Colon (tissue), 2 donors: ENCODE results near the gene SUCLG2.
"Not testable (repeated sequence)": the region's sequence is repeated elsewhere in the genome, so short reads cannot be mapped to it uniquely, and the experiment has no call there.

Source experiments
- FAIRE-seq: peaks from 2 replicates; lab custom pipeline; 2012; peaks lifted over from hg19 to GRCh38; lab: Jason Lieb, UNC
- donor health status: control.
- donor health status: control.

Gene SUCLG2

DNA sequence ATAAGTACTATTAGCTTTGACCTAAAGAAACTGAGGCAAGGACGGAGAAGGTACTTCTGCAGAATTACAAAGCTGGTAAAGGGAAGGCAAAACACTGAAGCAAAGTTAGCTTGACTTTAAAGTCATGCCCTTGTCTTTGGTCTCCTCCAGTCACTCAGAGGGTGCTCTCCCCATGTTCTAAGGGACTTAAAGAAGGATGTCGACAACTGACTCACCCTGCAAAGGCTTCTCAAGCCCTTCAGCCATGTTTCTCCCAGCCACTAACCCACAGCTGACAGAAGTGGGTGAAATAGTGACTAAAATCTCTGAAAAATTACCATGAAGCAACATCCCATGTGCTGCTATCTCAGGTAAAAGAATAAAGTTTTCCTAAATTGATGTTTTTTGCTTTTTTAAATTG, 46.4 kb downstream of the SUCLG2 start:
- FAIRE-seq: no peak

DNA sequence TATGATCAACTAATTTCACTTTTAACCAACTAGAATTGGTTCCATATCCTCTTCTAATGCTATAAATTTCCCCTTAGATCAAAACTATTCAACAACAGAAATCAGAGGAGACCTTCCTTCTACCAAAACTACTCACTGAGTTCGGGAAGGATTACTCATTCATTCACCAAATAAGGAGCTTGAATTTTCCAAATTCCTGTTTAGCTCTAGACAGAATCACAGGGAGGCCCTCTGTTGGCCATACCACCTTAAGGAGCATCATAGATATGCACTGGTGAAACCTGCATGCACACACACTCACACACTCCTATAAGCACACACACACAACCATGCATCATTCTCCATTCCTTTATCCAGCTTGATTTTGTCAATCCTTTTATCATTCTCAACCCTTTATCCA, 49.0 kb downstream of the SUCLG2 start:
- FAIRE-seq: no peak

DNA sequence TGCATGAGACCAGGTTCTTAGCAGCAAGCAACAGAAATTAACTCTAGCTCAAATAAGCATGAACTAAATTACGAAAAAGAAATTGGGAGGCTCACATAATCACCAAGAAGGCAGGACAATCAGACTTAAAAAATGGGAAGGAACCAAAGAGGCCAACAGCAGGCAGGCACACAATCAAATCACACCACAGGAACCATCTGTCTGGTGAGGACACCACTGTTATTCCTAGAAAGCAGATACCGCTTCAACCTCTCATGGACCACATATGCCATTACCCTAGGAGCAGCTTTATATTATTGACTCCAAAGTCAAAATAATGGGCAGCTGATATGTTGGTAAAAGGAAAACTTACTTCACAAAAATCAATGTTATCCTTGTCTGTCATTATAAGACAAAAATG, 51.6 kb downstream of the SUCLG2 start:
- no peak for FAIRE-seq

DNA sequence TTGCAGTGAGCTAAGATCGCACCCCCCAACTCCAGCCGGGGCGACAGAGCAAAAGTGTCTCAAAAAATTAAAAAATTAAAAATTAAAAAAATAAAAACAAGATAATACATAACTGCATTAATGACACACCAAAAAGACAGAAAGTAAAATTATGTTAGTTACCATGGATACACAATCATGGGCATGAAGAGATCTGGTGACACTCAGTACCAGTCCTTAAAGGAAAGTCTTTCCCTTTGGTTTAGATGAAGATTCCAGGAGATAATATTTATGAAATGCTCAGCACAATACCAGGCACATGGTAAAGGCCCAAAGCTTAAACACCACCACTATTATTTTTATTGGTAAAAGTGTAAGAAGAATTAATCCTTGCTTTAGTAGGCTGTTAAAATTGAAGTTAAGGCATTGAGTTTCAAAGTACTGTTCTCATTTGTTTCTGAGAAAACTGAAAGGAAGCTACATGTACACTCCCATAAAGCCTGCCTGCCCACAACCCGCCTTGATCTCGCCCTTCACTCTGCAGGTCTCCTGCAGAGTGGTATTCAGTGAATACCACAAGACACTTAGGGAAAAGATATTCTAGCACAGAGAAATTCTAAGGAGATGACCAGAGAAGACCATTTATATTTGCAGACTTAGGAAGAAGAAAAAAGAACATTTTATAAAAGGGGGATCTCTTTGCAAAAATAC, 52.3 kb downstream of the SUCLG2 start:
- FAIRE-seq: no peak

DNA sequence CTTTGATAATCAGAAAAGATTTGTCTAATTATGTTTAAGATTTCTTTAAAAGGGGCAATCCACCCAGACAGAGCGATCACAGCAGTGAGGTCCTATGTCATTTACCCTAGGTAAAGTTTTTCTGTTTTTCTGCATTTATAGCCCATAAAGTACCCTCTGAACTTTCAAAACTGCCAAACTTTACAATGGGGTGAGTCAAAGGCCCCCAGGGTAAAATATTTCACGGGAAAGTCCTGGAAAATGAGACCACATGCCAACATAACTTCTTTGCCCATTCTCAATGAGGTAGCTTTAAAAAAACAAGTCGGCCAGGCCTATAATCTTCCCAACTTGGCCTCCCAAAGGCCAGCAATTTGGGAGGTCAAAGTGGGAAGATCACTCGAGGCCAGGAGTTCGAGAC, 53.0 kb downstream of the SUCLG2 start:
- FAIRE-seq: no peak

DNA sequence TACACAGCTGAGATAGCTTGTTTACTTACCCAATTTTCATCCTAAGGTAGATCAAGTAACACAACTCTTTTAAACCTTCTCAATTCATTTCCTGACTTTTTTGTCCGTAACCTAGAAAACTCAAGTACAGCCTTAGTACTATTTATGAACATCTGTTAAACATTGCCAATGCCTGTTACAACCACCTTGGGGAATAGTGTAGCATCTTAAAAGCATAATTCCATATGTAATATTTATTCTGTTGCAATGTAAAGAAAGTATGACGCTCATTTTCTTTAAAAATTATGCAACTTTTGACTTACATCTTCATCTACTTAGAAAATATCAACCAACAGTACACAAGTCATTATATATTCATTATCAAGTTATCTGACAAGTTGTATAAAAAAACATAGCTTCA, 54.6 kb downstream of the SUCLG2 start:
- no peak for FAIRE-seq

DNA sequence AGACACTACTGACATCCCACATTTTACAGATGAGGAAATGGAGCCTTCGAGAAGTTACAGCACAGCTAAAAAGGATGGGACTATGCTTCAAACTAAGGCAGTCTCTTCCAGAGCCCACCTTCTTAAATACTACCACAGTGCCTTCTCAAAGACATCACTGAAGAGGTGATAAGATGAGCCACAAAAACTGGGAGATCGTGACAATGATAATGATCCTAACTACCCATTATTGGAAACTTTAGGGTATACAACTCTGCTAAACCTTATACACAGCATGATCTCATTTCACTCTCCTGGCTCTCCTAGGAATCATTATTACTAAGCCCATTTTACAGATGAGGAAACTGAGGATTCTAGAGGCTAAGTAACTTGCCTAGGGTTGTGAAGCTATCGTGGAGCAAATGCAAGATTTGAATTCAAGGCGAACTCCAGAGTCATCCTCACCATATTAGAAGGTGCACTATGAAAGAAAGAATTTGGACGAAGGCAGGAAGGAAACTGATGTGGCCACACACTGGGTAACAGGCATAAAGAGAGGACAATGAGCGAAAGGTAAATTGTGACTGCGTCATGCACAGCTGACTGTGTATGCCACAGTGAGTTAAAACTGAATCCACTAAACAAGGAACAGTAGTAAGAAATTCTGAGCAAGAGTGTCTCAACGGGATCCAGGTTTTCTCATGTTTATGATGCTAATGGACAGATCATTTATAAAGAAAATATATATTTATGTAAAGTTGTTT, 55.4 kb downstream of the SUCLG2 start:
- FAIRE-seq: no peak

DNA sequence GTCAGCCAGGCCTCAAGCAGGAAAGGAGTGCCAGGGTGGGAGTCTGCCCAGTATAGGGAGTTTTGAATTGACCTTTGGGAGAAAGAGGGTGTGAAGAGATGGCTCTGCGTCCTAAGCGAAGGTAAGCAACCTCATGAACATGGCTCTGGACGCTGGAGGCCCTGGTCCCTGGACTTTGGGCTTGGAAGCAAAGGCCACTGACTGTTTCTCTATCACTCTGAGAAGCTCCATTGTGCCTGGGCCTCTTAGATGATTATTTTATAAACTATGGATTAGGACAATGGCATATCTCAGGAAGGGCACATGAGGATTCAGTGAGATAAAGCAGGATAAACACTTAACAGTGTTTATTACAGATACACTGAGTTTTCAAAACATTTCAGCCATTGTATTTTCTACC, 59.0 kb downstream of the SUCLG2 start:
- no peak for FAIRE-seq

DNA sequence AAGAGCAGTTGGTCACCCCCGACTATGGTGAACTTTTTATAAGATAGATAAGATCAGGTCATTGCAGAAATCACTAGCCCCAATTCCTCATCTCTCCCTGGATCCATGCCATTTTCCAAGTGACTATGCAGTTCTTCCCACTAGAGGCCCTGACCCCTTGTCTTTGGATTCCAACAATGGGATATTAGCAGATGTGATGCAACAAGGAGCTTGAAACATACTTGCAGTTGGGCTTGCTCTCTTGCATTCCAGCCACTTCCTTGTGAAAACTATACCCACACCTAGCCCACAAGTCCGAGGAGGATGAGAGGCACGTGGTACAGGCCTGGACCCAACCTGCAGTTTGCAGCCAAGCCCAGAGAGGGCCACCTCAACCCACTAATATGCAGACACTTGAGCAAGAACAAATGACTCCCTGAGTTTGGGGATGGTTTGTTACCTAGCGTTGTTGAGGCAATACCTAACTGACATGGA, 60.6 kb downstream of the SUCLG2 start:
- FAIRE-seq: no peak

DNA sequence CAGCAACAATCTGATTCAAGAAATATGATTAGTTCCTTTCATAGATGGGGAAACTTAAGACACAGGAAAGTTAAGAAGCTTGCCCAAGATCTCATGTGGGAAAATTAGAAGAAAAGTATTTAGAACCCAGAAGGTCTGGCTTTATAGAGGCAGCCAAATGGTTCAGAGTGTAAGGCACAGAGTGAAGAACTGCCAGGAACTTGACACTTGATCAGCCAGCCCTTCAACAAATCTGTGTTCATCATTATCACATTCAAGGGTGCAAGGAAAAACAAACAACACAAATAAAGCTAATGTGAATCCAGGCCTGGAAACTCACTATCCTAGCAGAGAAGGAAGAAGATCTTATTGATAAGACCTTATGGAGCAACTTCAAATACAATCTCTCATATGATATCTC, 62.4 kb downstream of the SUCLG2 start:
- FAIRE-seq: no peak

DNA sequence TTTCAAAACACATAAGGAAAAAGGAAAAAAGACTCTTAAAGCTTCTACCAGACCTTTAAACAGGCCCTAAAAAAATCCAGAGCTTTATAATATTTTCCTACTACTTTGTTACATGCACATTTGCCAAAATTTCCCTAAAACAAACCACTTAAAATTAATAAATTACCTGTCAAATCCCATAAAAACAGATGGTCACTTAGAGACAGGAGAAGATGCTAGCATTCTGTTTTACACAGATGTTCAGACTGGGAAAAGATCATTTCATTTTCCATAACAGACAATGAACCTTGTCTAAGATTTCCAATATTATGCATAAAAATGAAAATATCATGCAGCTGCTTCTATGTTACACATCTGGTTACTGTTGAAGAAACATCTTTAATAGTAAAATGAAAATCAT, 66.6 kb downstream of the SUCLG2 start:
- no peak for FAIRE-seq

DNA sequence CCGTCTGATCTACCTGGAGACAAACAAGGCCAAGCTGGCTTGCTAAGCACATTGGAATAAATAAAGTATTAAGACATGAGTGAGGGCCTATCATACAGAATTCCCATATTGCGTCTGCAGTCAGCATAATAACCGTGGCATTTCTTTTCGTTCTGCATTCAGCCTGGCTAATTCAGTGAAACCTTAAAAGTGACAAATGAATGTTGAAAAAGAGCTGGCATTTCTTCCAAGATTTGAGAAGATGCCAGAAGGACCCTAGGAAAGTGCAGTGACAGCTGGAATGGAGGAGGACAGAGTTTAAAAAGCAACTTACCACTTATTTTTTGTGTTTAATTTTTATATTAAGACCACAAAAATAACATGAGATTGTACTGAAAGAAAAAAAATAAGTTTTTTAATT, 67.1 kb downstream of the SUCLG2 start:
- FAIRE-seq: no peak

DNA sequence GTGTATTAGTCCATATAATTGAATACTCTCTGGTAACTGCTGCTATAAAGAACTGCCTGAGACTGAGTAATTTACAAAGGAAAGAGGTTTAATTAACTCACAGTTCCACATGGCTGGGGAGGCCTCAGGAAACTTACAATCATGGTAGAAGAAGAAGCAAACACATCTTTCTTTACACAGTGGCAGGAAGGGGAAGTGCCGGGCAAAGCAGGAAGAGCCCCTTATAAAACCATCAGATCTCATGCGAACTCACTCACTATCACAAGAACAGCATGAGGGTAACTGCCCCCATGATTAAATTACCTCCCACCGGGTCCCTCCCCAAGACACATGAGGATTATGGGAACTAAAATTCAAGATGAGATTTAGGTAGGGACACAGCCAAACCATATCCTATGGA, 69.8 kb downstream of the SUCLG2 start:
- not testable (repeated sequence) for FAIRE-seq

DNA sequence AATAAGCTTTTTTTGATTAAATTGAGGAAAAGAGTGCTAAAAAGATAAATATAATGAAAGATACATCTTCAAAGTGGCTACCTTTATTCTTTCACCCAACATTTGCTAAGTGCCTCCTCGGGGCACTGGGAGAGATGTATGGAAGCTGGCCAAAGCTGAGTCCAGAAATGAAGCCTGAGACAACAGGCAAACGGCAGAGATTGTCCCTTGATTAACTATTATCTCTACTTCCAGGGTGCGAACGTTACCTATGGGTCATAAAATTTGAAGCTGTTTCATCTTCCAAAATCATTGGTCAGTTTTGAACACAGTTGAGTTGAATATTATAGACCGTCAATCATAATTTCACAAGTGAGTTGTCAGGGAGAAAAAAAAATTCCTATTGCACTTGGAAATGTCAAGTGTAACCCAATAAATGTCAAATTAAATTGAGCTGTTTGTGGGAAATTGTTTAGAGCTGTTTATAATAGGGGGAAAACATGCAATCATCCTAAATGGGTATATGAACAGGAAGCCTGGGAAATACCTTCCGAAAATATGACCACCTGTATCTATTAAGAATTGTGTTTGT, 73.9 kb downstream of the SUCLG2 start:
- no peak for FAIRE-seq

DNA sequence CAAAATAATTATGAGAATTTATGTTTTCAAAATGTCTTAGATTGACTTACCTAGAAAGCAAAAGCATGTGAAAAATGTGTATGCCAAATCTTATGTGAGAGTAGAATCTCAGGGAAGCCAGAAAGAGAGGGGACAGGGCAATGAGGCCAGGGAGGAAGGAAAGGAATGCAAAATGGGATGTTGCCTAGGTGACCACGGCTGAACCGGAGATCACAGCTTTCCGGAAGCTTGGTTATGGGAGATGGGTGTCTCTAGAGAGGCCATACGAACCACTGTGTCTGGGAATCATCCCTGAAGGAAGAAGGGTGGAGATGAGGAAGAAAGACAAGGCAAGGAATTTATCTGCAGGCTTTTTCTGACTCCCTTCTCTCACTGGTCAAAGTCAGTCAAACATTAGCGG, 76.0 kb downstream of the SUCLG2 start:
- FAIRE-seq: no peak

DNA sequence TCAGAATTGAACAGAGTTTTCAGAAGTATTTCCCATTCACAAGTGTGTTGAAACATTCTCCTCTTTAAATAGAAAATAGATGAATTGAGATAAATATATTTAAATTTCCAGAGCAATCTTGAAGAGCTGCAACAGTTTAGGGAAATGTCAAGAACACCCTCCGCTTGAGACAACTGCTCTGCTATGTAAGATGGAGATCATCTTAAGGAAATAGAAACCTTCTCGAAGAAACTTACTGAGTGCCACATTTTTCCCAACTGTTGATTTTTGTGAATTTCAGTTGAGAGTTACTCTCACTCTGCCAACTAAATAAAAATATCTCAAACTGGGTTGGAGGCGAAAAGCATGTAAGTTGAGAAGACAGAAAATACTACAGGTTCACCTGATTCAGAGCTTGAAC, 78.0 kb downstream of the SUCLG2 start:
- FAIRE-seq: no peak

DNA sequence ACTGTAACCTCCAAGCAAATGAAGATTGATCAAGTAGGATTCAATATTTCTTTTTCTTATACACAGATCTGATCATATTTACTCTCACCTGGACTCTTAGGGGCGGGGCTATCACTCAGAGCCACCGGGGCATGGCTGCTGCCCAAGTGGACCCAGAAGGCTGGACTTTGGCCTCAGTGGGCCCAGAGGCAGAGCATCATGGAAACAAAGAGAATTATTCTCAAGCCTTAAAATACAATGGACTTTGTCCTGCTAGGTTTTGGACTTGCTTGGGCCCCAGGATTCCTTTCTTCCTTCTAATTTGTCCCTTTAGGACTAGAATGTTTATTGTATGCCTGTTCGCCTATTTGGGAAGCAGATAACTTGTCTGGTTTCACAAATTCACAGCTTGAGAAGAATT, 85.1 kb downstream of the SUCLG2 start:
- no peak for FAIRE-seq

DNA sequence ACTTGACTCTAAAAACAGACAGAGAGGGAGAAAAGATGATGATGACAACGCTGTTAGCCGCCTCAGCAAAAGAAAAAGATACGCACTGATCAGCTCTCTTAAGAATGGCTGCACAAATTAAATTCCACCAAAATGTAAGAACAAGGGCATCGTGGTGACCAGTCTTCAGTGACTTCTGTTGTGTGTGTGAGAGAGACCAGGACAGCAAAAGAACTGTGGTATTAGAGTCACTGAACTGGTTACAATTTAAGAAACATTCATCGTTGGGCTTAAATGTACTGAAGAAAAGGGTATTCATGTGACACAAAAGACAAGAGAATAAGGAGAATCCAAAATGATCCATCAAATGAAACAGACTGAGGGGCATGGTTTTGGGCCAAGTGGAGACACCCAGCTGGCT, 86.5 kb downstream of the SUCLG2 start:
- FAIRE-seq: no peak

DNA sequence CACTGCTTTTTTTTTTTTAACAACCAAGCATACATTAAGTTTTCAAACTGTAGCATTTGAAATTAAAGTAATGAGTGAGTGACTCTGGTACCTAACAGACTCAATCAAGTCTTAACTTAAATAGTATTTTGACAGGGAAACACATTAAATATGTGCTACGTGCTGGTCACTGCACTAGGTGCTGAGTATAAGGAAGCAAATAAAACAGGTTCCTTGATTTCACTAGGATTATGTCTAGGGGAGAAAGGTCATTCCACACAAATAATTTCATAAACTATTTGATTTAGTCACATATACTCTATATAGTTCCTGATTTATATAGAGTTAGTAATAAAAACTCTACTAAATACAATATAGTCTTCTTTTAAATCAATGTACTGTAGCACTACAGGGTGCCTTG, 89.4 kb downstream of the SUCLG2 start:
- no peak for FAIRE-seq

DNA sequence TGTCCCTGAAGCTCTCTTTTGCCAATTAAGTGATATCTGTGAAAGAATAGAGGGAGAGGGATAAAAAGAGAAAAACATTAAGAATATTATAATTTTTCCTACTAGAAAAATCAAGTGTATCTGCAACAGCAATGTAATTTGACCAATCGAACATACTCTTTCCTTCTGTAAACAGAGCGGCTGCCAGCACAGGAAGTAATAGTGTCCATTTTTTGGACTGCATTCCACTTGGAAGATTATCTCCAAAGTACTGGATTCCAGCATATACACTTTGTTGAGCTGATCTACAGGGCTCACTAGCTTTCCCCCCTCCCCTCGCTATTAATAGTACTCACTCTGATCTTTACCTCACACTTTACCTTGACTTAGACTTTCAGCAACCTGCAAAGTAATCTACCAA, 90.4 kb downstream of the SUCLG2 start:
- FAIRE-seq: no peak

DNA sequence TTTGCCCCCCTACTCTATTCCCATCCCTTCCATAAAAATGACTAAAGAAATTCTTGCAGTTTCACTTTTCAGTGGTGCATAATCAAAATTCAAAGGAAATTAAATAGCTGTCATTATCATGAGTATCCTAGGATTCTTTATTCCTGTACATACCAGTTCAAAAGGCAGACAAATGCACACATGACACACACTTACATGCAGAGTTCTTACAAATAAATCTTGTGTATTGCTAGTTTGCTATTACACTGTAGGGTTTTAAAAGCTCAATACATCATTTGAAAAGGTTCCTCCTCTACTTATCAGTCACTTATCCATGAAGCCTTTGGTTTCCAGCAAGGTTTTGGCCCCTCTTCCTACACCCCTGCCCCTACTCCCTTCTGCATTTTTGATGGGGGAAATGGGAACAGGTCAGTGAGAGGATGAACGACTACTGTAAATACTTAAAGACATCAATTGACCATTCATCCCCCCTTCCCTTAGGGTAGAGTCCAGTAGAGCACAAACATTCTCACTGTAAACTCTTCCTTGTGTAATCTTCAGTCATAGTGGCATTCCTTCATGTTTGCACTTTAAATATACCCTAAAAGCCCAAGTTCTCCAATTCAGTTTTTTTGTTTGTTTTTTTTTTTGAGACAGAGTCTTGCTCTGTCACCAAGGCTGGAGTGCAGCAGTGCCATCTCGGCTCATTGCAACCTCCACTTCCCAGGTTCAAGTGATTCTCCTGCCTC, 92.6 kb downstream of the SUCLG2 start:
- no peak for FAIRE-seq

DNA sequence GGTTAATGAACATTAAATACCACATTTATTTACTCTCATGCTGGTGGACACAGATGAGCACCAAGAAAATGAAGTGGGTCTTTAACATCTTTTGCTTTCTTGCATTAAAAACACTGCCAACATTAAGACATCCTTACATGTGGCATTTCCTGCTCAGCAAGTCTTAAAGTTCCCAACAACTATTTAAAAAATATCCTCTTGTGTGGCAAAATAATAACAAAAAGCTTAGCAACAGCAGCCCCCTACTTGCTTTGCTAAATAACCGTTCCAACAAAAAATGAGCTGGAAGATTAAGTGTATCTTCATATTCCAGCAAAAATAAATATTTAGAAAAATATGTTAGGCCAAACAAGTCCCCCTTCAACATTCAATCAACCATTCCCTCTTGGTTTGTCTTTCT, 93.1 kb downstream of the SUCLG2 start:
- FAIRE-seq: no peak

DNA sequence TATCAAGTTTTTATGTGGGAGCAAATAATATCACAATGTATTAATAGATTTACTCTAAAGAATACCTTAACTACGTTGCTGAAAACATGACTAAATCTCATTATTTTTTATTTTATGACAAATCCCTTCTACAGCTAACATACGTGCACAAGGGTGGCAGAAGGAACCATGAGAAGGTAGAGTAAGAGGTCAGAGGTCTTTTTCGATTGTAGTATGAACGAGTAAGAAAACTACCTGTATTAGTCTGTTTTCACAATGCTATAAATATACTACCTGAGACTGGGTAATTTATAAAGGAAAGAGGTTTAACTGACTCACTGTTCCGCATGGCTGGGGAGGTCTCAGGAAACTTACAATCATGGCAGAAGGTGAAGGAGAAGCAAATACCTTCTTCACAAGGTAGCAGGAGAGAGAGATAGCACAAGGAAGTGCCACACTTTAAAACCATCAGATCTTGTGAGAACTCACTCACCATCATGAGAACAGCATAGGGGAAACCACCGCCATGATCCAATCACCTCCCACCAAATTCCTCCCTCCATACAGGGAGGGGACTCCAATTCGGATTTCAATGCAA, 95.3 kb downstream of the SUCLG2 start:
- FAIRE-seq: no peak
